ENCODE results near the gene ZNF688. TPM values are rescaled to one million over a fixed set of nuclear protein-coding genes. Genes with fewer than 3 reads are reported as not detected.

ZNF688 gene
- 10 to 100 TPM in 3 of 4 donors, 1 to 10 TPM in 1; 9.6 to 27.1 (median 12.5) TPM for total RNA-seq

GRCh38 chr16:30571445-30572322, at the start of gene ZNF688:
TSS of gene ZNF688 (minus strand) at chr16:30571714. CDS start at chr16:30571629, 85 bp downstream.
- intact Hi-C loops (cut with DNase I; ENCODE audit: low total_unique reads), result no loop called here
- Histone ChIP-seq H3K4me3 (peak within 1 kb of the TSS; percentile 53 to 91), H3K4me1 (peaks cover 0 to 6% of the 10 kb centered on the region in 2 donors), H3K27me3 (no peaks in the 10 kb centered on the region), H3K27ac (peak within 1 kb of the TSS; percentile 96 to 99), H3K36me3 (no peaks in the 10 kb centered on the region), H3K9me3 (no peaks in the 10 kb centered on the region)
- DNase-seq, result peak; percentile 96 to 99
- TF ChIP-seq POLR2A (IDR thresholded peaks at IDR 0.05), result peak; percentile 41 to 47
- peak in 2 of 4 experiments; percentile 3 to 29 for TF ChIP-seq CTCF (IDR thresholded peaks at IDR 0.05)

- no peak for TF ChIP-seq CTCF (IDR thresholded peaks at IDR 0.05)
- TF ChIP-seq POLR2A (IDR thresholded peaks at IDR 0.05), result no peak
- DNase-seq, result no peak
- no peaks in the 10 kb centered on the region for H3K27me3 ChIP-seq
- no peaks in the 10 kb centered on the region for H3K9me3 ChIP-seq
- no peaks in the 10 kb centered on the region for H3K4me1 ChIP-seq
- no peak overlapping the region for H3K4me3 ChIP-seq
- H3K36me3 ChIP-seq, result no peaks in the 10 kb centered on the region
- intact Hi-C loops (cut with DNase I; ENCODE audit: low total_unique reads), result no loop called here
- H3K27ac ChIP-seq, result no peak overlapping the region
These were observed 48.7 kb upstream of the ZNF688 start for GRCh38 chr16:30620169-30620568.

- intact Hi-C loops (cut with DNase I; ENCODE audit: low total_unique reads), result no loop called here
- H3K4me1 ChIP-seq, result no peaks in the 10 kb centered on the region
- no peak for DNase-seq
- H3K4me3 ChIP-seq, result no peak overlapping the region
- no peaks in the 10 kb centered on the region for H3K36me3 ChIP-seq
- no peaks in the 10 kb centered on the region for H3K27me3 ChIP-seq
- H3K9me3 ChIP-seq, result no peaks in the 10 kb centered on the region
- H3K27ac ChIP-seq, result no peak overlapping the region
- no peak for TF ChIP-seq POLR2A (IDR thresholded peaks at IDR 0.05)
- no peak for TF ChIP-seq CTCF (IDR thresholded peaks at IDR 0.05)
These were observed 48.1 kb upstream of the ZNF688 start for GRCh38 chr16:30619638-30620037.

- TF ChIP-seq POLR2A (IDR thresholded peaks at IDR 0.05), result no peak
- TF ChIP-seq CTCF (IDR thresholded peaks at IDR 0.05), result no peak
- no peaks in the 10 kb centered on the region for H3K27me3 ChIP-seq
- no peak for DNase-seq
- no peaks in the 10 kb centered on the region for H3K4me1 ChIP-seq
- no peaks in the 10 kb centered on the region for H3K9me3 ChIP-seq
- intact Hi-C loops (cut with DNase I; ENCODE audit: low total_unique reads), result no loop called here
- no peaks in the 10 kb centered on the region for H3K36me3 ChIP-seq
- H3K27ac ChIP-seq, result no peak overlapping the region
- no peak overlapping the region for H3K4me3 ChIP-seq
These were observed 47.7 kb upstream of the ZNF688 start for GRCh38 chr16:30619202-30619601.

GRCh38 chr16:30615358-30616091, 44.0 kb upstream of the ZNF688 start:
- Histone ChIP-seq H3K36me3 (no peaks in the 10 kb centered on the region), H3K4me3 (no peak overlapping the region), H3K9me3 (no peaks in the 10 kb centered on the region), H3K27me3 (no peaks in the 10 kb centered on the region), H3K4me1 (no peaks in the 10 kb centered on the region), H3K27ac (no peak overlapping the region)
- no peak for TF ChIP-seq POLR2A (IDR thresholded peaks at IDR 0.05)
- no peak for TF ChIP-seq CTCF (IDR thresholded peaks at IDR 0.05)
- intact Hi-C loops (cut with DNase I; ENCODE audit: low total_unique reads), result no loop called here
- DNase-seq, result no peak

Data from uterus (tissue), 4 donors.